ENCODE results near the gene ATAT1.

DNA sequence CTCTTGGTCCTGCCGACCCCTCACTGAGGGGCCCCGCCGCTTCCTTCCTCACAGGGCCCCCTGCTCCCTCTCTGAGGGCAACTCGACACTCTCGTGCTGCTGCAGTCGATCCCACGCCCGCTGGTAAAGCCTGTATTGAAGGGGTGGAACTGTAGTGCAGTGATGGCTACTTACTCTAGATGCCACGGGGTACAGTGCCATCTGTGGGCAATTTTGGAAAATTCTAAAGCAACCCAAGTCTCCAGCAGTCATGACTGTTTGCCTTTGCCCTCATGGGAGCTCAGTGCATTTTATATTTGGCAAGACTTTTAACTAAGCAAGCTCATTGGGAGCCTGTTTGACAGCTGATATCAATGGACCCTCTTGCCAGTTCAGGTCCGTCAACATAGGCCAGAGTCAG, 13.8 kb downstream of the ATAT1 start:
- TF ChIP-seq, protein P1, sequence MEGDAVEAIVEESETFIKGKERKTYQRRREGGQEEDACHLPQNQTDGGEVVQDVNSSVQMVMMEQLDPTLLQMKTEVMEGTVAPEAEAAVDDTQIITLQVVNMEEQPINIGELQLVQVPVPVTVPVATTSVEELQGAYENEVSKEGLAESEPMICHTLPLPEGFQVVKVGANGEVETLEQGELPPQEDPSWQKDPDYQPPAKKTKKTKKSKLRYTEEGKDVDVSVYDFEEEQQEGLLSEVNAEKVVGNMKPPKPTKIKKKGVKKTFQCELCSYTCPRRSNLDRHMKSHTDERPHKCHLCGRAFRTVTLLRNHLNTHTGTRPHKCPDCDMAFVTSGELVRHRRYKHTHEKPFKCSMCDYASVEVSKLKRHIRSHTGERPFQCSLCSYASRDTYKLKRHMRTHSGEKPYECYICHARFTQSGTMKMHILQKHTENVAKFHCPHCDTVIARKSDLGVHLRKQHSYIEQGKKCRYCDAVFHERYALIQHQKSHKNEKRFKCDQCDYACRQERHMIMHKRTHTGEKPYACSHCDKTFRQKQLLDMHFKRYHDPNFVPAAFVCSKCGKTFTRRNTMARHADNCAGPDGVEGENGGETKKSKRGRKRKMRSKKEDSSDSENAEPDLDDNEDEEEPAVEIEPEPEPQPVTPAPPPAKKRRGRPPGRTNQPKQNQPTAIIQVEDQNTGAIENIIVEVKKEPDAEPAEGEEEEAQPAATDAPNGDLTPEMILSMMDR (IDR thresholded peaks at IDR 0.05) = no peak
- no peak for TF ChIP-seq POLR2A (IDR thresholded peaks at IDR 0.05)

Data from vagina (tissue), 2 donors.